Ureter (tissue), 1 donor: ENCODE measurements around the gene DGUOK. TPM values are rescaled to one million over a fixed set of nuclear protein-coding genes. Genes with fewer than 3 reads are reported as not detected.

ENCODE experiments used
- DNase-seq: peaks from one replicate; pipeline ENCODE4 v3.0.0-alpha.2; 2020; ENCODE audit warnings: low spot score
- total RNA-seq: library from RNA; stranded (reverse); gene quantifications from one replicate; pipeline ENCODE4 v1.2.4, GENCODE V29; 2023
- donor health status: DM: yes; HTN: yes; CAD: no.

DGUOK gene
- total RNA-seq, 1 donor from 2014 or later = 63.3 TPM

DNA sequence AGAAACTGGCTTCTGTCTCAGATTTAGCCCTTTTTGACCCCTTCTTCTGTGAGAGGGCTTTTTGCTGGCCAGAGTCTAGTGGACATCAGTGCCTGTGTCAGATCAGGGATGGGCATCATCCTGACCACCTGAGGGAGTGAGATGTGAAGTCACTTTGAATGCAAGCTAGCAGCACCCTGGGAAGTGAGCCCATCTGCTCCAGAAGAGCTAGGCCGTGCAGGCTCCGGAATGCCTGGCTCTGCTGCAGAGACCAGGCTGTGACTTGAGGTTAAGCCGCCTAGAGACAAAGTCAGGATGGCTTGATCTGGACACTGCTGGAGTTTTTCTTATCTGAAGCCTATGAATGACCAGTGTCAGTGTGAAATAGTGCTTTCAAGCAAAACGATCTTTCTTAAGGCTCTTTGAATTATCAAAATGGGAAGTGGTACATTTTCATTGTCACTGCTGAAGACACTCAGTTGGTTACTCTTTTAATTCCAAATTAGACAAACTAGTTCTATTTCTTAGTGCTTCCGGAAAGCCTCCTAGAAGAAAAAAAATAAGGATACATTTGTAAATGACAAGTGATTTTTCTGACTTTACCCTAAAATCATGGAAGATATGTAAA lies 20.8 kb downstream of the DGUOK start:
- no peak for DNase-seq

- DNase-seq = no peak
Measured at GRCh38 chr2:73949802-73950201, 23.1 kb downstream of the DGUOK start.

DNA sequence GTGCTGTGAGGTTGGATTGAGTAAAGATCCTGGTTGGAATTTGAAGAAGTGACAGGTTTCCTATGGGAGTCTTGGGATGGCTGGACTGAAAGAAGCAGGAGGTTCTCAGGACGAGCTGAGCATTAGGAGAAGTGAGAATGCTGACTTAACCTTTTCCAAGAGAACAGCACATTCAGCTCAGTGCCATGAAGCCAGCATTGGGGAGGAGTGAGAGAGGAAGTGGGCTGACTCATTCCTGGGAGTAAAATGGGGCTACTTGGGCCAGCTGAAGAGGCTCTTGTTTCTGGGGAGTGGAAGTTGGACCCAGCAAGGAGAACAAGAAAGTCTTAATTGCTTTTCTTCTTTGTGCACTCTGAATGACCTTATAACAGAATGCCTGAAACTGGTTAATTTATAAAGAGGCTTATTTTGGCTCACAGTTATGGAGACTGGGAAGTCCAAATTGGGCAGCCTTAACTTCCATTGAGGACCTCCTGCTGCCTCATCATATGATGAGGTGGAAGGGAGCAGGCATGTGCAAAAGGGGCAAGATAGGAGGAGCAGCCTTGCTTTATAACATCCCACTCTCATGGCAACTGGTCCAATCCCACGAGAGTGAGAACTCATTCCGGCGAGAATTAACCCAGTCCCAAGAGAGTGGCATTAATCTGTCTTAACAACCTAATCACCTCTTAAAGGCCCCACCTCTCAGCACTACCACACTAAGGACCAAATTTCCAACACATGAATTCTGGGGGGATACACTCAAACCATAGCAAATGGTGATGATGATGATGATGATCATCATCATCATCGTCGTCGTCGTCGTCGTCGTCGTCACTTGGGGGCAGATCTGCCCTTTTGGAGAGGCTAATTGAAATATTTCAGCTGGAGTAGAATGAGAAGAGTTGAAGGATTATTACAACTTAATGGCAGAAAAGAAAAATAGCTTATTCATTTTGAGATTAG lies 26.1 kb downstream of the DGUOK start:
- DNase-seq = no peak

GRCh38 chr2:73956218-73956865 lies 29.7 kb downstream of the DGUOK start:
- DNase-seq = no peak

DNA sequence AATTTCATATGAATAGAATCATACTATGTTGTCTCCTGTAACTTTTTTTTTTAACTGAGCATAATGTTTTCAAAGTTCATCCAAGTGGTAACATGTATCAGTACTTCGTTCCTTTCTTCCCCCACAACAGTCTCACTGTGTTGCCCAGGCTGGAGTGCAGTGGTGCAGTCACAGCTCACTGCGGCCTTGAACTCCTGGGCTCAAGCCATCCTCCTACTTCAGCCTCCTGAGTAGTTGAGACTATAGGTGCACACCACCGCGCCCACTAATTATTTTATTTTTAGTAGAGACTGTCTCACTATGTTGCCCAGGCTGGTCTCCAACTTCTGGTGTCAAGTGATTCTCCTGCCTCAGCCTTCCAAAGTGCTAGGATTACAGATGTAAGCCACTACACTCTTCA lies 34.6 kb downstream of the DGUOK start:
- DNase-seq = no peak

GRCh38 chr2:73961823-73962615 lies 35.3 kb downstream of the DGUOK start:
- DNase-seq = no peak

GRCh38 chr2:73962798-73963197 lies 36.1 kb downstream of the DGUOK start:
- no peak for DNase-seq

GRCh38 chr2:73963385-73964120 lies 36.9 kb downstream of the DGUOK start:
- no peak for DNase-seq

- no peak for DNase-seq
Measured at GRCh38 chr2:73964223-73964622, 37.5 kb downstream of the DGUOK start.

- no peak for DNase-seq
Measured at GRCh38 chr2:73965053-73965452, 38.4 kb downstream of the DGUOK start.

DNA sequence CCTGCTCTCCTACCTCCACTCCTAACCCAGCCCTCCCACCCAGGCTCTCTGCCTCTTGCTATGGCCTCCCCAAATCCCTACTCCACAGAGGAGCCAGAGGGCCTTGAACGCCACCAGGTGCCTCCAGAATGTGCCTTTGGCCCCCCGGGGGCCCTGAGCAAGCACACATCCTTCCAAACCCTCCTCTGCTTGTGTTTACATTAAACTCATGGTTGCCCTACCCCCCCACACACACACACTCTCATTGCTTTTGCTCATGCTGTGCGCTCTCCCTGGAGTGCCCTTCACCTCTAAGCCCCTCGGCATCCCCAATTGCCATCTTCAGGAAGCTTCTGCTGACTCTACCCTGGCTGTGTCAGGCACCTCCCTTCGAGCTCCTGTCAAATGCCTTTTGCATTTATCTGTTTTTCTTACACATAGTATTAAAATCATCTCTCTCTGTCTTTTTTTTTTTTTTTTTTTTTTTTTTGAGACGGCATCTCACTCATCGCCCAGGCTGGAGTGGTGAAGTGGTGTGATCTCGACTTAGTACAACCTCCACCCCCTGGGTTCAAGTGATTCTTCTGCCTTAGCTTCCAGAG lies 41.8 kb downstream of the DGUOK start:
- no peak for DNase-seq

- no peak for DNase-seq
Measured at GRCh38 chr2:73969356-73969755, 42.7 kb downstream of the DGUOK start.

GRCh38 chr2:73970141-73970803 lies 43.6 kb downstream of the DGUOK start:
- DNase-seq = no peak

GRCh38 chr2:73970850-73971471 lies 44.3 kb downstream of the DGUOK start:
- DNase-seq = no peak

GRCh38 chr2:73971722-73972121 lies 45.0 kb downstream of the DGUOK start:
- no peak for DNase-seq

GRCh38 chr2:73972846-73973245 lies 46.2 kb downstream of the DGUOK start:
- no peak for DNase-seq

GRCh38 chr2:73975731-73976130 lies 49.1 kb downstream of the DGUOK start:
- DNase-seq = no peak

DNA sequence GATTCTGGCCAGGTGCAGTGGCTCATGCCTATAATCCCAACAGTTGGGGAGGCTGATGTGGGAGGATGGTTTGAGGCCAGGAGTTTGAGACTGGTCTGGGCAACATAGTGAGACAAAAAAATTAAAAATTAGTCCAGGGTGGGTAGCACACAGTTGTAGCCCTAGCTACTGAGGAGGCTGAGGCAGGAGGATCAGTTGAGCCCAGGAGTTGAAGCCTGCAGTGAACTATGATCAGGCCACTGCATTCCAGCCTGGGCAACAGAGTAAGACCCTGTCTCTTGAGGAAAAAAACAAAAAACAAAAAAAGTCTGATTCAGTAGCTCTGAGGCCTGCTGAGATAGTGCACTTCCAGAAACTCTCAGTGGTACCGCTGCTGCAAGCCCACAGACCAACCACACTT lies 50.1 kb downstream of the DGUOK start:
- no peak for DNase-seq

GRCh38 chr2:73977466-73977865 lies 50.8 kb downstream of the DGUOK start:
- no peak for DNase-seq

DNA sequence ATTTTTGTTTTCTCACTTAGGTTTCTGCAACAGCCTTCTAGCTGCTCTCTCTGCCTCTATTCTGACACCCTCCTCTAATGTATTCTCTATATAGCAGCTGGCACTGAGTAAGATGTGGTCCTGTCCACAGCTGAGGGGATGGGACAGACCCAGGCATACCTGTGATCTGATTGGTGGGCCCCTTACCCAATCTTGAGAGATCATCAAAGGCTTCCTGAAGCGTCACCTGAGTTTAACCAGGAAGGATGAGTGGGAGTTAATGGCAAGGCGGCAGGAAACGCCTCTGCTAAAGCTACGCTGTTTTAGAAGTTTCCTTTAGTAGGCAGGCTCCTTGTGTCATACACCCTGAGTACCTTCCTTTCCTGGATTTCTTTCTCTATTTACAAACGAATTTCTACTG lies 52.3 kb downstream of the DGUOK start:
- DNase-seq = no peak
